ENCODE results near the gene HAPLN1.
"Not testable (repeated sequence)": the region's sequence is repeated elsewhere in the genome, so short reads cannot be mapped to it uniquely, and the experiment has no call there.

Gene HAPLN1

DNA sequence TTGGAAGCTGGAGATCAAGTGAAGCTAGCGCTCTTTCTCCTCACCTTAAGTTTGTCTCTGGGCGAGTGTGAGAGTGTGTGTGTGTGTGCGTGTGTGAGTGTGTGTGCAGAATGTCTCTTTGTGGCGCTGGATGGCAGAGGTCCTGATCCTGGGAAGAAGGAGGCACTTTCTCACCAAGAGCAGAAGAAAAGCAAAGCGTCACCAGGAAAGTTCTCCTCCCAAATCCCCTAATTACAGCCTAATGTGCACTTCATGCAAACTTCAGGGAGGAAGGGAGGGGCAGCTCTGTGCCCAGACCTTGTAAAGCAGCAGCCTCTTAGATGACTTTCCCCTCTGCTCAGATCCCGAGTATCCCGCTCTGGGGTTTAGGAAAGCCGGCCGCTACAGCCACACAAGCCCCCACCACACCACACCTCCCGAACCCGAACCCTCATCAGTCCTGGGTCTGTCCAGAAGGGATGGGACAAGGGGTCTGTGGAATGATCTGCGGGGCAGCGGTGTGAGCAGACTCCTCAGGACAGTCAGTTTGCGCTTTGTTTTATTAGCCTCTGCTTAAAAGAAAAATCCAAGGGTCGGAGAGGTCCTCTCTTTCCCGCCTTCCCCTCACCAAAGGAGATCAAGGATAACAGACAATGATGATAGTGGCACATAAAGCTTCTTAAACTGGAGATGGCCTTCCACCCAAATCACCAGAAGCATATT lies at the start of gene HAPLN1:
HAPLN1 (minus strand) TSS at position 20 of the 702 bp plus-strand sequence. CDS start 47,332 bp downstream, outside the sequence.
- no peak for DNase-seq

DNA sequence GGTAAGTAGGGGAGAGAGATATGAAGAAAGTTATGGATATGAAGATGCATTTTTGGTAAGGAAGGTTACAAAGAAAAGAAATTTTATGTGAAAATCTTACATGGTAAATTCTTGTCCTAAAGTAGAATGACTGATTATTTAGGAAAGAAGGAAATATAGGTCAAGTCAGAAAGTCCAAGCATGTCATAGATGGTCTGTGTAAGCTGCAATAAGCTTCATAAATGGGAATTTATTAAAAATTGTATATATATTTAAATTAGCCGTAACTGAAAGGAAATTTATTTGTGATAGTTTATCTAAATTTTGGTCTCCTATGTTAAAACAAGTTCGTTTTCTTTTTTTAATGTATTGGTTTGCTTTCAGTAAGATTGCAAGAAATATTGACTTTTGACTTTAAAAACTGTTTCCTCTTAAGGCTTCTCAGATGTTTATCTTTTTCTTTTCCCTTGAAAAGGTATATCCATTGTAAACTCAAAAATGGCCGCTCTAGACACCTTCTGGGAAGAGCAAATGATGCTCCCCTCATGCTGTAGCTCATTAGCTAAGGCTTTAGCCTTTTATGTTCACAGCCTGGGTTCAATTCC lies 46.8 kb upstream of the HAPLN1 start:
- no peak for DNase-seq

DNA sequence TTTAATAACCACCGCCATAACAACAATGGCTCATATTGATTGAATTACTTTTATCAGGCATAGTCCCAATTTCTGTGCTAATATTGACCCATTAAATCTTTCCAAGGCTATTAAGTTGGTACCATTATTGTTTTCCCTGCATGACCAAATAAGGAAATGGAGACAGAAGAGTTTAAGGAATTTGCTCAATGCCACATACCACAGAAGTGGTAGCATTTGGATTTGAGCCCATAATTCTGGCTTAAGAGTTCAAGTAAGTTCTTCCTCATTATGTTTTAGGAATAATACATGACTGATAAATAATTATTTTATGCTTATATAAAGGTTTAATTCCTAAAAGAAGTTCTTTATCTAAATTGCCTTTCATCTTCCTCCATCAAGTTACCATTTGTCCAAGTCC lies 43.4 kb upstream of the HAPLN1 start:
- no peak for DNase-seq

DNA sequence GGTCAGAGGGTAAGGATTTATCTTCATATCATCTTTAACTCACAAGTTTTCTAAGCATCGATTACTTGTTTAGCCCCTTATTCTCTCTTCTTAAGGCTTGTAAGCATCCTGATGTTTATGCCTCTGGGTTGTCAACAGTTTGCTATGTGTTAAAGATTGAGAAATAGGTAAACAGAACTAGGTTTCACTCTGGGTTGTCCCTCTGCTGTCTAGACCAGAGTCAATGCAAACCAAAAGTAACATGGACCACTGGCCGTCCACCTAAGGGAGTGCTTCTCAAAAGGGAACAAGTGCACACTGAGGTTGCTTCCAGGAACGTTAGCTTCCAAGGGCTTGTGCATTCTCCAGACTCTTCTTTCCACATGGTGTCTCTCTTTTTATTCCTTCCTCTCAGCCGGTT lies 39.9 kb upstream of the HAPLN1 start:
- no peak for DNase-seq

DNA sequence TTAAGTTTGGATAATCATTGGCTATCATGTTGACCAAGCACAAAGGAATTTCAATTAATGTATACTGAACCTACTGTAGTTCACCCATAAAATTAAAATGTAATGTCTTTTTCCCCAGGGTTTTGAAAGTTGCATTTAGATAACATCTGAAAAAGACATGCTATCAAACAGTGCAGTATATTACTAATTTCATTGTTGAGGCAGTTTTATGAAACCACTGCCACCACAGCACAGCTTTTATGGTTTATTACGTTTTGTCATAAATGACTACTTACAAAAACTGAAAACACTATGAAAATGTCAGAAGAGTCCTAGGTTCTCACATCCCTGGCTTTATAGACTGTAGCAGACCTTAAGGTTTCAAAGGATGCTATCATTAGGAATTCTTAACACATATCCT lies 32.0 kb upstream of the HAPLN1 start:
- DNase-seq, result no peak

DNA sequence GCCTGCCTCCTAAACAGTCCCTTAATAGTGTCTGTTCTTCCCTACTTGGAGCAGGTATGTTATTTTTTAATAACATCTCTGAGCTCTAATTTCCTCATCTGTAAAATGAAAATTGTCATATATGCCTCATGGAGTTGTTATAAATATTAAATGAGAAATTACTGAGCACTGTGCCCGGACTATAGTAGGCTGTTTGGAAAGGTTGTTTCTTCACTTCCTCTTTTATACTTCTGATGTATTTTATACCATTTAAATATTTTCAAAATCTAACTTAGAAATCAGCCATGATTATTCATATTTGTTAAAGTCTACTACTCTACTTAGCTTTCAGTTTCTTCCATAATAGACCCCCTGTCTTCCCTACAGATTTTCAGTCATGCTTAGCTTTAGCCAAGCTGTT lies 30.5 kb upstream of the HAPLN1 start:
- DNase-seq, result no peak

DNA sequence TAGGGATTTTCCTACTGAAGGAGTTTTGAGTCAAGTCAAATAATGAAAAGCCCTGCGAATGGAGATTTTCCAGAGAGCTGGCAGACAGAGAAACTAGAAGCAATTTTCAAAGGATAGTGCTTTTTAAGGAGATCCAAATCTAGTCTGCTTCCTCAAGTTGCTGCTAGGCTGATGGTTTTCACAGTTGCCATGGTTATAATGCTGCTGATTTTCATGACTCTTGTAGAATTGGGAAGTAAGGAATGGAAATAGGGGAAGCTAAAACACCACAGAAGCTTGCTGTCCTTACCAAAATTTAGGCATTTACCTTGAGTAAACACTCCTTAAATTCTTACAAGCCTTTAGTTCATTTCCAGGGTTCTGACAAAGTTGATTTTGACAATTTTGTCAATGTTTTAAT lies 30.1 kb upstream of the HAPLN1 start:
- DNase-seq, result no peak

DNA sequence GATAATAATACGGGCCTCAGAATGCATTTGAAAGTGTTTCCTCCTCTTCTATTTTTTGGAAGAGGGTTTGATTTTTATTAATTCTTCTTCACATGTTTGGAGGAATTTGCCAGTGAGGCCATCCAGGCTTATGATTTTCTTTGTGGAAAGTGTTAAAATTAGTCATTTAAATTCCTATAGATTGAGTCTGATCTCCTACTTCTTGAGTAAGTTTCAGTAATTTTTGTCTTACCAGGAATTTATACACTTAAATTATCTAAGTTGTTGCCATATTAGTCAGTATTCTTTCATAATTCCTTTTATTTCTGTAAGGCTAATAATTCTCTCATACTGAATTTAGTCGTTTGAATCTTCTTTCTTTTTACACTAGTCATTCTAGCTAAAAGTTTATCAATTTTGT lies 25.2 kb upstream of the HAPLN1 start:
- no peak for DNase-seq

DNA sequence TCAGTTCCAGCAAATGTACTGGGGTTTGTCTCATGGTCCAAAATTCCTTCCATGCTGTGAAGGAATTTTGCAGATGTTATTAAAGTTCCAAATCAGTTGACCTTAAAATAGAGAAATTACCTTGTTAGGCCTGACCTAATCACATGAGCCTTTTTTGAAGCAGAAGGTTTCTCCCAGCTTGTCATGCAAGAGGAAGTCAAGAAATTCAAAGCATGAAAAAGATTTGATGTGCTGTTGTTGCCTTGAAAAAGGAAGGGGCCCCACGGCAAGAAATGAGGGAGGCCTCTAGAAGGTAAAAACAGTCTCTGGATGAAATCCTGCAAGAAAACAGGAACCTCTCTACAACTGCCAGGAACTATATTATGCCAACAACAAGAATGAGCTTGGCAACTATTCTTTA lies 24.2 kb upstream of the HAPLN1 start:
- DNase-seq, result no peak

DNA sequence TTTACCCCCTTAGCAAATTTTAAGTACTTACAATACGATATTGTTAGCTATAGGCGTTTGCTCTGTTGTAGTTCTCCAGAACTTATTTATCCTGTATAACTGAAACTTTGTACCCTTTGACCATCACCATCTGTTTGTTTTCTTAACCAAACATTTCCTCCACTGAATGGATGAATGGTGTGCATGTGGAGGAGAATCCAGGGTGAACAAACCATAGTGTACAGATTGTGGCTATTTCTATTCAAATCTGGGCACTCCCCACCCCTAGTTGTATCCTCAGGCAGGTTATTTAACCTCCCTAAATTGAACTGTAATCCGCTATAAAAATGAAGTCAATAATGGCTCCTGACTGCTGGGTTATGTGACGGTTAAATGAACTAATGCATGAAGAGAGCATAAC lies 21.4 kb upstream of the HAPLN1 start:
- no peak for DNase-seq

DNA sequence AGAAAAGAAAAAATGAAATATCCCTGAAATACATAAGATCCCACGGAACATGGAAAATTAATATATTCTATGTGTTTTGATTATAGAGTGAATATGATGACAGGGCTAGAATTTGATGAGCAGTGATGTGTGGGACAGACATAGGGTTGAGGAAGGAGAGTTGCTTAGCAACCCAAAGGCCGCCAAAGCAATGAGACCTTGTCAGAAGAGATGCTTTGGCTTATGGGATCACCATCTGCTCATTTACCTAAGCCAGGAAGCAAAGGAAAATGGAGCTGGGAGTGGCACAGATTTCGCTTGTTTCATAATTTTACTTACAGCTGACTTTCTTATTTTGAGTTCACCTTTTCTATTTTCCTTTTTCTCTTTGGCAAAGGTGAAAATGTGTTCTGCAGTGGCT lies 20.9 kb upstream of the HAPLN1 start:
- DNase-seq, result no peak

DNA sequence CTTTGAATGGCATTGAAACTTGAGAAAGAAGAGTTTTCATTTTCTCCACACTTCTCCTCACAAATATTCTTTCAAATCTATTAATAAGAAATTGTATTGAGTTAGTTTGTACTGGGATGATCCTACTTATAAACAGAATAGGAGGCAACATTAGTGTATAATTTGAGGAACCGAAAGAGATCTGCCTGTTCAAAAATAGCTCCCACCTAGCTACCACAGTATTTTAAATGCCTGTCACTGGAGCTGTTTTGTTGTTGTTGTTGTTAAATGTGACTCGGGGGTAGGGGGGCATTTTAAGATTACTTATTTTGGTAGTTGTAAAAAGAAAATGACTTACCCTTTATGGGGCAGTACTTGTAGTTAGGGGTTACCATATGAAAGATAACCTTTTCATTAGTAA lies 20.1 kb upstream of the HAPLN1 start:
- DNase-seq, result no peak

DNA sequence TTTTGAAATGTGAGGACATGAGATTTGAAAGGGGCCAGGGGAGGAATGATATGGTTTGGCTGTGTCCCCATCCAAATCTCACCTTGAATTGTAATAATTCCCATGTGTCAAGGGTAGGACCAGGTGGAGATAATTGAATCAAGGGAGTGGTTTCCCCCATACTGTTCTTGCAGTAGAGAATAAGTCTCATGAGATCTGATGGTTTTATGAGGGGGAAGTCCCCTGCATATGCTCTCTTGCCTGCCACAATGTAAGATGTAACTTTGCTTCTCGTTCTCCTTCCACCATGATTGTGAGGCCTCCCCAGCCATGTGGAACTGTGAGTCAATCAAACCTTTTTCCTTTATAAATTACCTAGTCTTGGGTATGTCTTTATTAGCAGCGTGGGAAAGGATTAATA lies 15.5 kb upstream of the HAPLN1 start:
- not testable (repeated sequence) for DNase-seq

DNA sequence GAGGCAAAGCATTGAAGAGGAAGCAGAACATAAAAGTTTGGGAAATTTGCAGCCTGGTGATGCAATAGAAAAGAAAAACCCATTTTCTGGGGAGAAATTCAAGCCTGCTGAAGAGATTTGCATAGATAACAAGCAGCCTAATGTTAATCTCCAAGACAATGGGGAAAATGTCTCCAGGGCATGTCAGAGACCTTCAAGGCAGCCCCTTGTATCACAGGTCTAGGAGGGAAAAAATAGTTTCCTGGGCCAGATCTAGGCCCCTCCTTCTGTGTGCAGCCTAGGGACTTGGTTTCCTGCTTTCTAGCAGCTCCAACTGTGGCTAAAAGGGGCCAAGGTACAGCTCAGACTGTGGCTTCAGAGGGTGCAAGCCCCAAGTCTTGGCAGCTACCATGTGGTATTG lies 14.4 kb upstream of the HAPLN1 start:
- DNase-seq, result not testable (repeated sequence)

DNA sequence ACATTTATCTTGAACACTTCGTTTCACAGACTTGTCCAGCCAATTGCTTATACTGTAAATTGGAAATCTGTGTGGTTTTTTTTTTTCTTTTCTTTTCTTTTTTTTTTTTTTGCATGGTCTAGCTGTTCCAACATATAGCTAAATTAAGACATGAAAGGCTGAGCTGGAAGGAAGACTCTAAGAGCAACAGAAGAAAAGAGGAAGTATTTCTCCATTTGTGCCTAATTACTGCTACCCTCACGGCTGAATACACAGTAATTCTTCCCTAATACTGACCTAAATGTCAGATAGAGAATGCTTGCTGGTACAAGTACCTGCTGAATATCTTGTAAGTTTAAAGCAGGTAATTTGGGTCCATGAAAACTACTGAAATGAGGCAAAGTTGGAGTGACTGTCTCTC lies 11.0 kb upstream of the HAPLN1 start:
- no peak for DNase-seq

DNA sequence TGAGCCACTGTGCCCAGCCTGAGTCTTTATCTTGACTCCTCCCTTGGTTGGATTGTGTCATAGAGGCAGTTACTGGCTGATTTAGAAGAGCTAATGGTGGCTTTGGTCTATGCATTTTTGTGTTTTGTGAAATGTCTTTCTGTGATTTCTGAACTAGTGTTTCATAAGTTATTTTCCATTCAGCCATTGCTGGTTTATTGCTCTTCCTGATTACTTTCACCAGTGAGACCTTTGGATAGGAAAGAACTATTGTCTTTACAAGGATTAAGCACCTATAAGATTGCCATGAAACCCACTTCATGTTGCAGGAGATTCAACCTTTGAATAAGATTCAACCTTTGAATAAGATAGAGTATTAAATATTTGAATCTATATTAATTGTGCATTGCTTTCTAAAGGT lies 8.7 kb upstream of the HAPLN1 start:
- DNase-seq, result no peak

DNA sequence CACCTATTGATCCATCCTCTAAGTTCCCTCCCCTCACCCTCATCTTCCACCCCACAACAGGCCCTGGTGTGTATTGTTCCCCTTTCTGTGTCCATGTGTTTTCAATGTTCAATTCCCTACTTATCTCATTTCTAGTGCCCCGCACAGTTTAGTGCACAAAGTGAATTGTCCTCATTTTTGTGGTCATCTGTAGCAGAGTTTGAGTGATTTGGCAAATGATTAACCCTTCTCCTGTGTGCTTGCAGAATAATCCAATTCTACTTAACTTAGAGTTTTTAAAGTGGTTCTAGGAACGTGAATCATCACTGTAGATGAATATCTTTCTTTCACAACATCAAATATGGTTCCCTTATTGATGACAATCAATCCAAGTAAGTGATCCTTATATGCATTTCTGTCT lies 6.3 kb upstream of the HAPLN1 start:
- DNase-seq, result no peak

DNA sequence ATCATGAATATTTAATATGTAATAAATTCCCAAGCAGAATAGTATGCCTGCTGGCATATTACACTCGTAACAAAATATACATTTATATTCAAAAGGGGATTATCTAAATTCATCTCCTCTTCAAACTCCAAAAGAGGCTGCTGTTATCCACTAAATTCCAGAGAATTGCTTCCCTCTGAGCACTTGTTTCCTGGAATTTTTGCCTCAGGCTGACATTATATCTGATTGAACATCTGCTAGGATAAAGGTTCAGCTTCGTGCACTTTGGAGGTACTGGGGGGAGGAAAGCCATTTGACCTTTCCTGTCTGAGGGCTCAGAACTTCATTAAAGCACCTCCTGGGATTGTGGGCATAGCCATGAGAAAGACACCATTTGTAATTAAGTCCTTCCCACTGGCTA lies 4.3 kb upstream of the HAPLN1 start:
- no peak for DNase-seq

DNA sequence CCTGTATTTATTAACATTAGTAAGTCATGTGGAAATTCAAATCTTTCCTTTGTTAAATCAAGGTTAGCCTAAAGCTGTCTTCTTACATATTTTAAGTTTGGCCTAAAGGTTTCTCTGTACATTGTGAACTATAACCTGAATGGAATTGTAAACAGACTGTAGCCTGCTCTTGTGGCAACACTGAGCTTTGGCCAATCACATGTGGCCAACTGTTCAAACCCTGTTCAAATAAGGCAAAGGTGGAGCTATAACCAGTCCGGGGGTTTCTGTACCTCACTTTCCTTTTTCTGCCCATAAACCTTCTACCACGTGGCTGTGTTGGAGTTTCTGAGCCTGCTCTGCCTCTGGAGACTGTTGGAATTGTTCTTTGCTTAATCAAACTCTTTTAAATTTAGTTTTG lies 3.3 kb upstream of the HAPLN1 start:
- DNase-seq, result no peak

DNA sequence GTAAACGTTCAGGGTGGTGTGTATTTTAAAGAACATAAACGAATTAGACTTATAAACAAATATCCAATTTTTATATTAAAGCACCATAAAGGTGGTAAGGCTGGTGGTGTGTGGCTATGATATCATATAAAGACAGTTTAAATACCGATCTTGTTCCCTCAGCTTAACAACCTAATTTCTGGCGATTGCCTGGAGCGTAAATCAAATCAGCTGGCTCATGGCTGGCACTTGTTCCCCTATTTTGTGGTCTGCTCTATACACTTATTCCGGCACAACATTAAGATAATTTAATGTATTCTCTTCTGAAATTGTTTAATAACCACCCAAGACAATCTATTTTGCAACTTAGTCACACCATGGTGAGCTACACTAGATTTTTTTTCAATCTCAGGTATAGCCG lies 2.4 kb upstream of the HAPLN1 start:
- DNase-seq, result no peak

DNA sequence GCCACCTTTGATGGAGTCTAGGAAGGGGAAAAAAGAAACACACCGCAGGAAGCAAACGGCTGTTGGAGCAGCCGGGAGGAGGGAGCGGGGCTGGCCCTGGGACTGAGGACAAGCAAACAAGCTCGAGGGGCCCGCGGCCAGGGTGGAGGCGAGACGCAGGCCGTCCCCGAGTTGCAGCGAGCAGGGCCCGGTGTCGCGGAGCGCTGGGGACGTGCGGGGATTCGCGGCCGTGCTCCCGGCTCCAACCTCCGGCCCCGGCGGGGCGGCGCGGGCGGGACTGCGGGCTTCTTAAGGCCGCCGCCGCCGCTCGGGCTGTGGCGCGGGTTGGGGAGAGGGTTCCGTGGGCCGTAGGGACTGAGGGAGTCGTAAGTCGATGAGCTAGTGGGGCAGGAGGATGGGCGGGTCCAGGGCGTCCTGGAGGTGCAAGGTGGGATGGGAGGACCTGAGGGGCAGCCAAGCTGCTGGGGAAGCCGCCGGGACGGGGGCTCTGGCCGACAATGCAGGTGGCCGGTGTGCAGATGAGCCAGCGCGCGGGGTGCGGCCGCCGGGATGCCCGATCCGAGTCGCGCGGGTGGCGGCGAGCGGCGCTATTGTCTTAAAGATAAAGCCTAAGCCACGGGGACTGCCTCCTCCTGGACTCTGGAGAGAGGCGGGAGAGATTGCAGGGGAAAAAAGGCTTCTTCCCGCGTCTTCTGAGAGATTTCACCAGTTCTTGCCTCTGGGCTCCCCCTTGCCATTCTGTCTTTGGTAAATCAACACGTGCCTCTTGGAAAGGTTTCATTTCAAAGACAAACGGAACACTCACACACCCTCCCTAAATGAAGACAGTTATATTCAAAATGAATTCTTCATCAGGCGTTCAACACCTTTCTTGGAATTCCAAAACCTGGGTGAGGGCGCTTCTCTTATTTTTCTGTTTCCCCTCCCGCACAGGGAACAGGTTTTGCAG lies 1.6 kb upstream of the HAPLN1 start:
- DNase-seq, result no peak

DNA sequence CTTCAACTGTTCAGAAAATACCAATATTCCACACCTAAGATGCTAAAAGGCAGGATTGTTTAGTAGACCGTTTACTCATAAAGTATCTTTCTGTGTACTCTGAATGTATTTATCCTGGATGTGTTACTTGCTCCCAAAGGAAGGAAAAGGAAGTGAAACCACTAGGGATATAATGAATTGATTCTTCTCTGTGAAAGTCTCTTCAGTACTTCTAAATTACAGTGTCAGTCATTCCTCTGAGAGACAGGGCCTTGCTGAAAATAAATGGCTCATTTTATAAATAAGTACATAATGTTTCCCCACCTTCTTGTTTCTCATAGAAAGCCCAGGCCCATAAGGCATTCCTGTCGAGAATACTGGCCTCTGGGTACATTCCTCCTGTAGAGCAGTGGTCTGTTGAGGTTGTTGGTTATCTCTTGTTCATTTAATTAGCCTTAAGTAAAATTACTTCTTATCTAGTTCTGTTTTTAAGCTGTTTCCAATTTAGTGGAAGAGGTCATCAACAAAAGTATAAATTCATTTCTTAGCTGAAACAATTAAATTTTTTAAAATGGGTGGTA lies 1.6 kb downstream of the HAPLN1 start:
- DNase-seq, result no peak

DNA sequence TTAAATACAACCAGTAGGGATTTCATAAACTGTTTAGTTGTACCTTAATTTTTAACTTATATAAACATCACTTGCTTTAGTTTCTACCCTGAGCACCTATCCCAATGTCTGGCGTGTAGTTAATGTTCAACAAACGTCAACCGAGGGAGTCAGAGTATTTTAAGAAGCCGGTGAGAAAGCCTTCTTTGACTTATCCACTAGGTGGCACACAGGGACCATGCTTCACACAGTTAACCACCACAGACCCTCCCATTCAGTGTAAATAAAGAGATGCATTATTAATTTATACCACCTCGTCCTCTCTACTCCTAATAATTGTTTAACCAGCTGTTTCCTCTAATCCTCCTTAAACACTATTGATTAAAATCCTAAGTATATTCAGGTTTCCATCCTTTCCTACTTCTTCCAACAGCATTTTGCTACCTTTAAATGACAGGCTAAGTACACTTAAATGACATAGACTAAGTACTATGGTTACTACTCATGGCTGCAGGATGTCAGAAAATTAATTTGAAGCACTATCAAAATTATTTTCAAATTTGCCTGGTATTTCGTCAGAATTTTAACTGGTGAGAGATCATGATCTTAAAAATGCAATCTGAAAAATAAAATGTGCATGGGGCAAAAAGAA lies 2.3 kb downstream of the HAPLN1 start:
- DNase-seq, result peak; percentile 23
